Adrenal gland (tissue), 5 donors: Measurements from ENCODE around the gene ZNG1A.
"Not testable (repeated sequence)": the region's sequence is repeated elsewhere in the genome, so short reads cannot be mapped to it uniquely, and the experiment has no call there.

Experiments
- POLR2A ChIP-seq, 2 donors: fragments of 450-650 bp; IDR thresholded peaks; one replicate each; pipeline ENCODE4 v1.6.1; 2017; ENCODE audit warnings: antibody characterized with exemption in 2 of 2, mild to moderate bottlenecking in 2 of 2, moderate library complexity in 1 of 2
- TF ChIP-seq, protein P1 (sequence below), 6 experiments: fragments of 450-650 bp in 4 of 6; fragments of 200-600 bp in 2 of 6; sonication (generic) in 1 of 6; IDR thresholded peaks; 1 replicate in 5 of 6; 2 replicates in 1 of 6; pipeline versions ENCODE4 v1.5.1 to v1.8.0; 2016 to 2021; ENCODE audit warnings: antibody characterized with exemption in 6 of 6, mild to moderate bottlenecking in 2 of 6, moderate library complexity in 1 of 6
- donor health status: DM: no; HTN: no; CAD: no.

DNA sequence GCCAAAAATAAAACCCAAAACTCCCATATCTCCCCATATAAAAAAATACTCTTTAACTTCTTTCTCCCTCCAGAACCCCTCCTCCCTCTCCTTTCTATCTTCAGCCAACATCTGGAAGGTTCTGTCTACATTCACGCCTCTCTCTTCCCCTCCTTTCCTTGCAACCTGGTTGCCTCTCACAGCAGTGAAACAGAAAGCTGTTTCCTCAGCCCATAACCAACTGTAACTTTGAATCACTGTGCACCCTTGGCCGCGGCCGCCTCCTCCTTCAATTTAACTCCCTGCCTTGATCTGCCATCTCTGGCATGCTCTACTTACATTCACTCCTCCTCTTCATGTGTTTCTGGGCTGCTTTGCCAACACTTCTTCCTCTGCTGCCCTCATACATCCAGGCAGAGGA, 83.9 kb downstream of the ZNG1A start:
- TF ChIP-seq, protein P1, sequence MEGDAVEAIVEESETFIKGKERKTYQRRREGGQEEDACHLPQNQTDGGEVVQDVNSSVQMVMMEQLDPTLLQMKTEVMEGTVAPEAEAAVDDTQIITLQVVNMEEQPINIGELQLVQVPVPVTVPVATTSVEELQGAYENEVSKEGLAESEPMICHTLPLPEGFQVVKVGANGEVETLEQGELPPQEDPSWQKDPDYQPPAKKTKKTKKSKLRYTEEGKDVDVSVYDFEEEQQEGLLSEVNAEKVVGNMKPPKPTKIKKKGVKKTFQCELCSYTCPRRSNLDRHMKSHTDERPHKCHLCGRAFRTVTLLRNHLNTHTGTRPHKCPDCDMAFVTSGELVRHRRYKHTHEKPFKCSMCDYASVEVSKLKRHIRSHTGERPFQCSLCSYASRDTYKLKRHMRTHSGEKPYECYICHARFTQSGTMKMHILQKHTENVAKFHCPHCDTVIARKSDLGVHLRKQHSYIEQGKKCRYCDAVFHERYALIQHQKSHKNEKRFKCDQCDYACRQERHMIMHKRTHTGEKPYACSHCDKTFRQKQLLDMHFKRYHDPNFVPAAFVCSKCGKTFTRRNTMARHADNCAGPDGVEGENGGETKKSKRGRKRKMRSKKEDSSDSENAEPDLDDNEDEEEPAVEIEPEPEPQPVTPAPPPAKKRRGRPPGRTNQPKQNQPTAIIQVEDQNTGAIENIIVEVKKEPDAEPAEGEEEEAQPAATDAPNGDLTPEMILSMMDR (IDR thresholded peaks at IDR 0.05) = not testable (repeated sequence)
- TF ChIP-seq POLR2A (IDR thresholded peaks at IDR 0.05) = not testable (repeated sequence)
